Panc1 (cell line): ENCODE measurements around the gene QPCTL. TPM values are rescaled to one million over a fixed set of nuclear protein-coding genes. Genes with fewer than 3 reads are reported as not detected.

Source experiments
- ATAC-seq: fragments of 200-7000 bp; cut with Tn5 transposase; 2 replicates; pipeline ENCODE4 v1.9.1; 2020; ENCODE audit warnings: mild to moderate bottlenecking, moderate library complexity
- BruUV-seq: library from RNA; stranded (reverse); fragments of 400-500 nt; replicated peaks from 2 replicates; lab custom pipeline; 2021; lab: Mats Ljungman, UMichigan
- CTCF ChIA-PET: fragments of 300-600 bp; sonication (Branson Sonifier 250); formaldehyde crosslinking; loops from one replicate; lab custom pipeline; 2022; ENCODE audit warnings: antibody characterized with exemption; lab: Charles Lee
- POLR2A ChIA-PET: fragments of 300-600 bp; sonication (Branson Sonifier 250); formaldehyde crosslinking; loops from one replicate; lab custom pipeline; 2022; ENCODE audit warnings: antibody characterized with exemption; lab: Charles Lee
- DNase-seq: peaks from one replicate; pipeline ENCODE4 v3.0.0-alpha.2; 2010; ENCODE audit warnings: low read depth, low spot score
- H3K27ac ChIP-seq: 2 replicates; pipeline ENCODE4 v1.5.1; 2011; ENCODE audit warnings: mild to moderate bottlenecking, low read length, inconsistent platforms
- H3K27me3 ChIP-seq: fragments of 200-500 bp; sonication (Bioruptor generic); 2 replicates; pipeline ENCODE4 v1.6.0; 2014; ENCODE audit warnings: low read length, inconsistent platforms; ENCODE audit not compliant: control insufficient read depth, insufficient read depth
- H3K36me3 ChIP-seq: fragments of 200-500 bp; sonication (Bioruptor generic); 2 replicates; pipeline ENCODE4 v1.5.1; 2014; ENCODE audit warnings: inconsistent platforms, mild to moderate bottlenecking, low read length, moderate library complexity; ENCODE audit not compliant: control insufficient read depth, insufficient read depth
- H3K4me1 ChIP-seq: 2 replicates; pipeline ENCODE4 v1.5.1; 2011; ENCODE audit warnings: inconsistent platforms, mild to moderate bottlenecking, low read length, moderate library complexity; ENCODE audit not compliant: control insufficient read depth, insufficient read depth
- H3K4me3 ChIP-seq, 2 experiments: 2 replicates each; pipeline ENCODE4 v1.5.1; 2011 to 2012; ENCODE audit warnings: low read depth in 2 of 2, low read length in 2 of 2, mild to moderate bottlenecking in 2 of 2, inconsistent platforms in 1 of 2, moderate library complexity in 1 of 2
- H3K9me3 ChIP-seq: fragments of 200-500 bp; sonication (Bioruptor generic); 2 replicates; pipeline ENCODE4 v1.5.1; 2014; ENCODE audit warnings: low read depth, mild to moderate bottlenecking, inconsistent platforms, low read length, moderate library complexity; ENCODE audit not compliant: control insufficient read depth, insufficient read depth
- in situ Hi-C: cut with HindIII; loops from 2 replicates; pipeline ENCODE4 v1.10.0; 2016; ENCODE audit warnings: low sequenced_read_pairs, low pct_unique_long_range_greater_than_20kb
- intact Hi-C: fragments of 100-400 bp; cut with micrococcal nuclease; formaldehyde crosslinking; loops from one replicate; pipeline ENCODE4 v1.10.0; 2022; ENCODE audit not compliant: unreplicated experiment
- microRNA-seq: library from miRNA; unstranded; fragments of <30 nt; microRNA quantifications from one replicate; pipeline ENCODE4 v1.1.0, GENCODE V29; 2020; ENCODE audit not compliant: unreplicated experiment
- total RNA-seq: library from RNA; stranded (reverse); gene quantifications from one replicate; pipeline ENCODE4 v1.2.1, GENCODE V29; 2021; ENCODE audit not compliant: unreplicated experiment
- TF ChIP-seq, protein P1 (sequence below): fragments of 450-650 bp; IDR thresholded peaks from 2 replicates; pipeline ENCODE4 v1.5.1; 2017; ENCODE audit warnings: mild to moderate bottlenecking
- TF ChIP-seq, protein P2 (sequence below), 2 experiments: IDR thresholded peaks; 2 replicates each; pipeline ENCODE4 v1.6.1; 2011 to 2012; ENCODE audit warnings: low read depth in 2 of 2, control low read depth in 1 of 2, low read length in 1 of 2, mild to moderate bottlenecking in 1 of 2, moderate library complexity in 1 of 2; ENCODE audit not compliant: insufficient read depth in 1 of 2

Gene QPCTL
- total RNA-seq, 1 experiment from 2014 or later = 19.4 TPM

DNA sequence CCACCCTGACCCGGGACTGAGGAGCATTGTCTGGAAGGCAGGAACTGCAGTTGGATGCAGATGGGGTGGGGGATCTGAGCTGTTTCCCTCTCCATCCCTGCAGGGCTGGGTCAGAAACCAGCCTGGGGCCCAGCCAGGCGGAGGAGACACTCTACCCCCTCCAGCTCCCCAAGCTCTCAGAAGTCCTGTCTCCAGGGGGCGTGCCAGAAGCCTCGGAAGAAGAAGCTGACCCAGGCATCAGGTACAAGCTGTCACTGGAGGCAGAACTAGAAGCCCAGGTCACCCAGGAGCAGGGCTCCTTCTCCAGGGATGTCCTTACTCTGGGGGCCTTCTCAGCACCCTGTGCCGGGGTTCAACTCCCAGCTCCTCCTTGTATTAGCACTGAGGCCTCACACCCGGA is 61.1 kb downstream of the QPCTL start:
- ChIA-PET CTCF (no interaction called here), POLR2A (no interaction called here)
- no TSS peak for BruUV-seq
- Histone ChIP-seq H3K36me3 (no peaks in the 10 kb centered on the region), H3K27ac (no peak overlapping the region), H3K4me3 (no peak overlapping the region), H3K9me3 (no peaks in the 10 kb centered on the region), H3K4me1 (no peaks in the 10 kb centered on the region), H3K27me3 (no peaks in the 10 kb centered on the region)
- in situ Hi-C loops (no loop called here), intact Hi-C loops (no loop called here)
- DNase-seq (no peak), ATAC-seq (no peak)
- TF ChIP-seq, protein P1, sequence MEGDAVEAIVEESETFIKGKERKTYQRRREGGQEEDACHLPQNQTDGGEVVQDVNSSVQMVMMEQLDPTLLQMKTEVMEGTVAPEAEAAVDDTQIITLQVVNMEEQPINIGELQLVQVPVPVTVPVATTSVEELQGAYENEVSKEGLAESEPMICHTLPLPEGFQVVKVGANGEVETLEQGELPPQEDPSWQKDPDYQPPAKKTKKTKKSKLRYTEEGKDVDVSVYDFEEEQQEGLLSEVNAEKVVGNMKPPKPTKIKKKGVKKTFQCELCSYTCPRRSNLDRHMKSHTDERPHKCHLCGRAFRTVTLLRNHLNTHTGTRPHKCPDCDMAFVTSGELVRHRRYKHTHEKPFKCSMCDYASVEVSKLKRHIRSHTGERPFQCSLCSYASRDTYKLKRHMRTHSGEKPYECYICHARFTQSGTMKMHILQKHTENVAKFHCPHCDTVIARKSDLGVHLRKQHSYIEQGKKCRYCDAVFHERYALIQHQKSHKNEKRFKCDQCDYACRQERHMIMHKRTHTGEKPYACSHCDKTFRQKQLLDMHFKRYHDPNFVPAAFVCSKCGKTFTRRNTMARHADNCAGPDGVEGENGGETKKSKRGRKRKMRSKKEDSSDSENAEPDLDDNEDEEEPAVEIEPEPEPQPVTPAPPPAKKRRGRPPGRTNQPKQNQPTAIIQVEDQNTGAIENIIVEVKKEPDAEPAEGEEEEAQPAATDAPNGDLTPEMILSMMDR = no peak
- TF ChIP-seq, protein P2, sequence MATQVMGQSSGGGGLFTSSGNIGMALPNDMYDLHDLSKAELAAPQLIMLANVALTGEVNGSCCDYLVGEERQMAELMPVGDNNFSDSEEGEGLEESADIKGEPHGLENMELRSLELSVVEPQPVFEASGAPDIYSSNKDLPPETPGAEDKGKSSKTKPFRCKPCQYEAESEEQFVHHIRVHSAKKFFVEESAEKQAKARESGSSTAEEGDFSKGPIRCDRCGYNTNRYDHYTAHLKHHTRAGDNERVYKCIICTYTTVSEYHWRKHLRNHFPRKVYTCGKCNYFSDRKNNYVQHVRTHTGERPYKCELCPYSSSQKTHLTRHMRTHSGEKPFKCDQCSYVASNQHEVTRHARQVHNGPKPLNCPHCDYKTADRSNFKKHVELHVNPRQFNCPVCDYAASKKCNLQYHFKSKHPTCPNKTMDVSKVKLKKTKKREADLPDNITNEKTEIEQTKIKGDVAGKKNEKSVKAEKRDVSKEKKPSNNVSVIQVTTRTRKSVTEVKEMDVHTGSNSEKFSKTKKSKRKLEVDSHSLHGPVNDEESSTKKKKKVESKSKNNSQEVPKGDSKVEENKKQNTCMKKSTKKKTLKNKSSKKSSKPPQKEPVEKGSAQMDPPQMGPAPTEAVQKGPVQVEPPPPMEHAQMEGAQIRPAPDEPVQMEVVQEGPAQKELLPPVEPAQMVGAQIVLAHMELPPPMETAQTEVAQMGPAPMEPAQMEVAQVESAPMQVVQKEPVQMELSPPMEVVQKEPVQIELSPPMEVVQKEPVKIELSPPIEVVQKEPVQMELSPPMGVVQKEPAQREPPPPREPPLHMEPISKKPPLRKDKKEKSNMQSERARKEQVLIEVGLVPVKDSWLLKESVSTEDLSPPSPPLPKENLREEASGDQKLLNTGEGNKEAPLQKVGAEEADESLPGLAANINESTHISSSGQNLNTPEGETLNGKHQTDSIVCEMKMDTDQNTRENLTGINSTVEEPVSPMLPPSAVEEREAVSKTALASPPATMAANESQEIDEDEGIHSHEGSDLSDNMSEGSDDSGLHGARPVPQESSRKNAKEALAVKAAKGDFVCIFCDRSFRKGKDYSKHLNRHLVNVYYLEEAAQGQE (IDR thresholded peaks at IDR 0.05; ENCODE audit: insufficient read depth in 1 of 2, low read depth in 2 of 2, low read length in 1 of 2) = no peak

Small RNA genes within 50 kb of the gene (microRNA-seq; reads per million reads assigned to microRNA genes)
- gene MIR642A = not detected
- gene MIR642B = not detected

Other genes with a start within 250 kb of the QPCTL start
- 13.4 TPM for gene FOSB, start 224.7 kb upstream of the QPCTL start, total RNA-seq
- 15.6 TPM for gene RTN2, start 195.6 kb upstream of the QPCTL start, total RNA-seq
- 3.3 TPM for gene PPM1N, start 194.2 kb upstream of the QPCTL start, total RNA-seq
- gene VASP, start 185.2 kb upstream of the QPCTL start, total RNA-seq = 101 TPM
- 20.3 TPM for gene OPA3, start 107.9 kb upstream of the QPCTL start, total RNA-seq
- gene GPR4, start 90.5 kb upstream of the QPCTL start, total RNA-seq = 0.23 TPM
- gene EML2, start 53.3 kb upstream of the QPCTL start, total RNA-seq = 32.7 TPM
- 2.0 TPM for gene GIPR, start 24.4 kb upstream of the QPCTL start, total RNA-seq
- 496 TPM for gene SNRPD2, start 713 bp upstream of the QPCTL start, total RNA-seq
- 25.1 TPM for gene FBXO46, start 38.2 kb downstream of the QPCTL start, total RNA-seq
- gene MEIOSIN, start 40.8 kb downstream of the QPCTL start, total RNA-seq = not detected
- gene SIX5, start 76.6 kb downstream of the QPCTL start, total RNA-seq = 38.7 TPM
- gene DMPK, start 89.8 kb downstream of the QPCTL start, total RNA-seq = 119 TPM
- gene DMWD, start 100.2 kb downstream of the QPCTL start, total RNA-seq = 64.6 TPM
- gene RSPH6A, start 122.6 kb downstream of the QPCTL start, total RNA-seq = not detected
- gene SYMPK, start 170.5 kb downstream of the QPCTL start, total RNA-seq = 47.7 TPM
- 0.26 TPM for gene FOXA3, start 171.7 kb downstream of the QPCTL start, total RNA-seq
- 21.9 TPM for gene IRF2BP1, start 193.5 kb downstream of the QPCTL start, total RNA-seq
- gene MYPOP, start 209.9 kb downstream of the QPCTL start, total RNA-seq = 11.1 TPM
- not detected for gene NANOS2, start 222.1 kb downstream of the QPCTL start, total RNA-seq